ENCODE data around the gene NT5C1B. TPM values are rescaled to one million over a fixed set of nuclear protein-coding genes. Genes with fewer than 3 reads are reported as not detected.

Gene NT5C1B
- polyA plus RNA-seq, 1 donor from 2014 or later, result not detected

DNA sequence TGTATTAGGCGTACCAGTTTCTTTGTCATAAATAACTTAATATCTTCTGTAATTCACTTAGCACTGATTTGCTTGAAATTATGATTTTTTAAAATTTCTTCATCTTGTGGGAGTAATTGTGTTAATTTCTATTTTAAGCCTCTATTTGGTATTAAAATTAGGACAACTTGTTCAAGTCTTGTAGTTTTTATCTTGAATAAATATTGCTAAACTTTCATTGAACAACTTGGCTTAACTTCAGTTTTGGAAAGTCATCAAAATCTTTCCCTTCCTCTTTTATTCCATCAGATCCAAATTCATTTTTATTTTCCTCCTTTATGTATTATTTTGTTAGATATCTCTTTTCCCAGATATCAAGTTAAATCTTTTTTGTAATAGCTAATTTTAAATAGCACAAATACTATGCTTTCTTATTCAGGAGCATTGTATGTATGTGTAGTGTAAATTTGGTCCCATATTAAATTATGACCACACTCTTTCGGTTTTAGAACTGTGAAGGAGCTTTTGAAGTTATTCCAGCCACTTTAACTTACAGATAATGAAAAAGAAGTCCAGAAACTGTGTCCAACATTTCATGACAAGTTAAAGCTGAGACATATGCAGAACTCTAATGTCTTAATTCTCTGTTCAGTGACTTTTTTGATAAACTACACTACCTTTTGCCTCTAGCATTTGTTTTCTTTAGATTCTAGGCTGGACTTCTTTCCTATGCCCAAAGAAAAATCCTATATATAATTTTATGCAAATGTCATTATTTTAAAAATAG lies 31.7 kb upstream of the NT5C1B start:
- Histone ChIP-seq H3K36me3 (ENCODE audit: insufficient read depth, low read length) (no peaks in the 10 kb centered on the region), H3K9me2 (ENCODE audit: insufficient read depth, low read length) (no peaks in the 10 kb centered on the region), H3K27ac (ENCODE audit: low read length) (no peak overlapping the region), H3K4me3 (ENCODE audit: low read length) (no peak overlapping the region), H3K4me2 (ENCODE audit: low read length) (no peak overlapping the region), H3K79me2 (replicated peaks; ENCODE audit: insufficient read depth, low read length) (no peaks in the 10 kb centered on the region), H3K9ac (ENCODE audit: low read length) (no peak overlapping the region), H3K9me3 (ENCODE audit: low read length) (no peaks in the 10 kb centered on the region), H3K27me3 (ENCODE audit: insufficient read depth, low read depth, low read length) (no peaks in the 10 kb centered on the region), H3F3A (ENCODE audit: insufficient read depth, low read length, poor library complexity, severe bottlenecking) (no peaks in the 10 kb centered on the region), H4K20me1 (ENCODE audit: insufficient read depth) (no peaks in the 10 kb centered on the region), H2AFZ (ENCODE audit: low read depth, low read length) (no peak overlapping the region)
- TF ChIP-seq SMC3 (conservative IDR thresholded peaks at IDR 0.05; ENCODE audit: poor library complexity) (no peak), MXI1 (conservative IDR thresholded peaks at IDR 0.05; ENCODE audit: poor library complexity, severe bottlenecking) (no peak), POLR2AphosphoS5 (IDR thresholded peaks at IDR 0.05) (no peak), EZH2 (IDR thresholded peaks at IDR 0.05; ENCODE audit: borderline replicate concordance, insufficient read depth, low read length, poor library complexity, severe bottlenecking) (no peak), CTCF (IDR thresholded peaks at IDR 0.05; ENCODE audit: poor library complexity, severe bottlenecking) (no peak), TAF1 (IDR thresholded peaks at IDR 0.05; ENCODE audit: low read depth) (no peak), RAD21 (conservative IDR thresholded peaks at IDR 0.05) (no peak), EP300 (conservative IDR thresholded peaks at IDR 0.05; ENCODE audit: poor library complexity, severe bottlenecking) (no peak)
- TF ChIP-seq, protein P1, sequence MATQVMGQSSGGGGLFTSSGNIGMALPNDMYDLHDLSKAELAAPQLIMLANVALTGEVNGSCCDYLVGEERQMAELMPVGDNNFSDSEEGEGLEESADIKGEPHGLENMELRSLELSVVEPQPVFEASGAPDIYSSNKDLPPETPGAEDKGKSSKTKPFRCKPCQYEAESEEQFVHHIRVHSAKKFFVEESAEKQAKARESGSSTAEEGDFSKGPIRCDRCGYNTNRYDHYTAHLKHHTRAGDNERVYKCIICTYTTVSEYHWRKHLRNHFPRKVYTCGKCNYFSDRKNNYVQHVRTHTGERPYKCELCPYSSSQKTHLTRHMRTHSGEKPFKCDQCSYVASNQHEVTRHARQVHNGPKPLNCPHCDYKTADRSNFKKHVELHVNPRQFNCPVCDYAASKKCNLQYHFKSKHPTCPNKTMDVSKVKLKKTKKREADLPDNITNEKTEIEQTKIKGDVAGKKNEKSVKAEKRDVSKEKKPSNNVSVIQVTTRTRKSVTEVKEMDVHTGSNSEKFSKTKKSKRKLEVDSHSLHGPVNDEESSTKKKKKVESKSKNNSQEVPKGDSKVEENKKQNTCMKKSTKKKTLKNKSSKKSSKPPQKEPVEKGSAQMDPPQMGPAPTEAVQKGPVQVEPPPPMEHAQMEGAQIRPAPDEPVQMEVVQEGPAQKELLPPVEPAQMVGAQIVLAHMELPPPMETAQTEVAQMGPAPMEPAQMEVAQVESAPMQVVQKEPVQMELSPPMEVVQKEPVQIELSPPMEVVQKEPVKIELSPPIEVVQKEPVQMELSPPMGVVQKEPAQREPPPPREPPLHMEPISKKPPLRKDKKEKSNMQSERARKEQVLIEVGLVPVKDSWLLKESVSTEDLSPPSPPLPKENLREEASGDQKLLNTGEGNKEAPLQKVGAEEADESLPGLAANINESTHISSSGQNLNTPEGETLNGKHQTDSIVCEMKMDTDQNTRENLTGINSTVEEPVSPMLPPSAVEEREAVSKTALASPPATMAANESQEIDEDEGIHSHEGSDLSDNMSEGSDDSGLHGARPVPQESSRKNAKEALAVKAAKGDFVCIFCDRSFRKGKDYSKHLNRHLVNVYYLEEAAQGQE (IDR thresholded peaks at IDR 0.05; ENCODE audit: borderline replicate concordance), result no peak

DNA sequence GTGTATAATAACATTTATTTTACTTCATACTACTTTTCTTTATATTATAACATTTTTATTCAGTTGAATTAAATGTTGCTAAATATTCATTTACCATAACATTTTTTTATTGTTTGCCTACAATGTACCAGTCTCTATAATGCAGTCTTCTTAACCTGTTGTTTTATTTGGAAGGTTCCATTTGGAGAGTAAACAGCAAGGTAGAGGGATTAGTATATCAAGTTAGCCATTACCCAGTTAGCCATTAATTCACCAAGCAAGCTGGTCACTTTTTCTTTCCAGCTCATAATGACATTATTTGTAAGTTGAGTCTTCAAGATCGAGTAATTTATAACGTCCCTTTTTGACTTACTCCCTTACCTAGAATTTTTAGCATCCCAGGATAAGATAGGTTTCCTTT lies 29.7 kb upstream of the NT5C1B start:
- TF ChIP-seq CTCF (IDR thresholded peaks at IDR 0.05; ENCODE audit: poor library complexity, severe bottlenecking) (no peak), EP300 (conservative IDR thresholded peaks at IDR 0.05; ENCODE audit: poor library complexity, severe bottlenecking) (no peak), POLR2AphosphoS5 (IDR thresholded peaks at IDR 0.05) (no peak), TAF1 (IDR thresholded peaks at IDR 0.05; ENCODE audit: low read depth) (no peak), MXI1 (conservative IDR thresholded peaks at IDR 0.05; ENCODE audit: poor library complexity, severe bottlenecking) (no peak), EZH2 (IDR thresholded peaks at IDR 0.05; ENCODE audit: borderline replicate concordance, insufficient read depth, low read length, poor library complexity, severe bottlenecking) (no peak), RAD21 (conservative IDR thresholded peaks at IDR 0.05) (no peak), SMC3 (conservative IDR thresholded peaks at IDR 0.05; ENCODE audit: poor library complexity) (no peak)
- TF ChIP-seq, protein P1 (IDR thresholded peaks at IDR 0.05; ENCODE audit: borderline replicate concordance), result no peak
- Histone ChIP-seq H3K27ac (ENCODE audit: low read length) (no peak overlapping the region), H3K79me2 (replicated peaks; ENCODE audit: insufficient read depth, low read length) (no peaks in the 10 kb centered on the region), H3K27me3 (ENCODE audit: insufficient read depth, low read depth, low read length) (no peaks in the 10 kb centered on the region), H3K9me2 (ENCODE audit: insufficient read depth, low read length) (no peaks in the 10 kb centered on the region), H3K4me2 (ENCODE audit: low read length) (no peak overlapping the region), H3K36me3 (ENCODE audit: insufficient read depth, low read length) (no peaks in the 10 kb centered on the region), H4K20me1 (ENCODE audit: insufficient read depth) (no peaks in the 10 kb centered on the region), H3K9ac (ENCODE audit: low read length) (no peak overlapping the region), H3K9me3 (ENCODE audit: low read length) (no peaks in the 10 kb centered on the region), H2AFZ (ENCODE audit: low read depth, low read length) (no peak overlapping the region), H3F3A (ENCODE audit: insufficient read depth, low read length, poor library complexity, severe bottlenecking) (no peaks in the 10 kb centered on the region), H3K4me3 (ENCODE audit: low read length) (no peak overlapping the region)

All from neural cell (in vitro differentiated cells).